K562 (cell line): ENCODE data around the gene TENM4.

Experiments used
- BMI1 ChIP-seq: fragments of 150-350 bp; IDR thresholded peaks from 2 replicates; pipeline ENCODE4 v1.6.1; 2014; ENCODE audit warnings: low read length
- CTCF ChIP-seq, 3 experiments: IDR thresholded peaks in 2 of 3; conservative IDR thresholded peaks in 1 of 3; 2 replicates each; pipeline ENCODE4 v1.5.1; 2011 to 2012; ENCODE audit warnings: low read length in 3 of 3, mild to moderate bottlenecking in 3 of 3, control low read depth in 2 of 3, improper control_type of control experiment in 1 of 3, inconsistent platforms in 1 of 3, low read depth in 1 of 3, mixed read lengths in 1 of 3, moderate library complexity in 1 of 3; ENCODE audit not compliant: insufficient read depth in 2 of 3
- EP300 ChIP-seq: IDR thresholded peaks from 2 replicates; pipeline ENCODE4 v1.6.1; 2012; ENCODE audit warnings: low read length, improper control_type of control experiment
- KDM1A ChIP-seq, 2 experiments: fragments of 450-650 bp; IDR thresholded peaks; 2 replicates each; pipeline ENCODE4 v1.6.1; 2016; ENCODE audit warnings: mild to moderate bottlenecking in 2 of 2
- POLR3A ChIP-seq: IDR thresholded peaks from 2 replicates; pipeline ENCODE4 v1.6.1; 2011; ENCODE audit warnings: borderline replicate concordance, mild to moderate bottlenecking, moderate library complexity; ENCODE audit not compliant: insufficient read length, insufficient read depth; ENCODE audit errors: extremely low read depth
- SNAPC5 ChIP-seq: fragments of 250-450 bp; sonication (Bioruptor Pico); IDR thresholded peaks from 2 replicates; pipeline ENCODE4 v1.8.0; 2021; ENCODE audit warnings: moderate library complexity, mild to moderate bottlenecking, inconsistent platforms
- ZNF124 ChIP-seq: sonication (generic); formaldehyde crosslinking; IDR thresholded peaks from 2 replicates; pipeline ENCODE4 v1.8.1; 2022; ENCODE audit warnings: missing genetic modification reagents
- ZNF253 ChIP-seq: fragments of 250-450 bp; sonication (Bioruptor Pico); conservative IDR thresholded peaks from 2 replicates; pipeline ENCODE4 v1.6.1; 2021; ENCODE audit warnings: mild to moderate bottlenecking
- ZNF76 ChIP-seq: fragments of 250-450 bp; sonication (Bioruptor Pico); IDR thresholded peaks from 2 replicates; pipeline ENCODE4 v1.4.0; 2020; ENCODE audit warnings: mild to moderate bottlenecking, moderate library complexity, borderline replicate concordance

- no peak for TF ChIP-seq POLR3A
- TF ChIP-seq BMI1, result no peak
- no peak for TF ChIP-seq ZNF124
- no peak for TF ChIP-seq CTCF (IDR thresholded peaks at IDR 0.05 in 2 of 3, conservative IDR thresholded peaks at IDR 0.05 in 1 of 3; ENCODE audit: insufficient read depth in 2 of 3, low read depth in 1 of 3, low read length in 3 of 3)
- TF ChIP-seq EP300, result no peak
- no peak for TF ChIP-seq ZNF253 (CRISPR knock-in tag)
- no peak for TF ChIP-seq ZNF76 (CRISPR knock-in tag)
- TF ChIP-seq KDM1A (IDR thresholded peaks at IDR 0.05), result no peak
- no peak for TF ChIP-seq SNAPC5
Measured at GRCh38 chr11:79028225-79028624, 412.6 kb downstream of the TENM4 start.
